ENCODE data around the gene B4GALT5.
A peak's percentile ranks its signal among the peaks of the same experiment; 100 is the strongest.
"Not testable (repeated sequence)": the region's sequence is repeated elsewhere in the genome, so short reads cannot be mapped to it uniquely, and the experiment has no call there.

B4GALT5 gene

GRCh38 chr20:49724408-49725223 is 10.9 kb upstream of the B4GALT5 start:
- TF ChIP-seq CTCF (conservative IDR thresholded peaks at IDR 0.05; ENCODE audit: low read depth), result no peak
- no peak overlapping the region for H3K27ac ChIP-seq
- ChIA-PET CTCF (interaction anchor here (0.5 to 0.8 kb wide), 3 partner anchors 15 to 164 kb away, joined by 3 to 5 read pairs (median 3); no protein-coding TSS in a partner anchor), POLR2A (ENCODE audit: low non-redundant PET) (interaction anchor here (0.7 kb wide), 1 partner anchor 21 kb away, joined by 3 read pairs; no protein-coding TSS in a partner anchor)
- no peak for DNase-seq (ENCODE audit: low spot score)

- H3K27ac ChIP-seq; DNase-seq (ENCODE audit: low spot score); POLR2A ChIA-PET (ENCODE audit: low non-redundant PET): not testable (repeated sequence)
- CTCF ChIA-PET, result interaction anchor here (0.6 to 1.0 kb wide), 3 partner anchors 10 to 113 kb away, joined by 3 to 4 read pairs (median 4); partner anchors contain the start of gene B4GALT5
These were observed 10.1 kb upstream of the B4GALT5 start for GRCh38 chr20:49723758-49724157.

GRCh38 chr20:49721326-49721725 is 7.6 kb upstream of the B4GALT5 start:
- POLR2A ChIA-PET (ENCODE audit: low non-redundant PET); DNase-seq (ENCODE audit: low spot score); H3K27ac ChIP-seq: not testable (repeated sequence)
- CTCF ChIA-PET, result interaction anchor here (0.6 to 1.1 kb wide), 4 partner anchors 8 to 152 kb away, joined by 3 to 4 read pairs (median 4); no protein-coding TSS in a partner anchor

GRCh38 chr20:49715466-49715865 is 1.8 kb upstream of the B4GALT5 start:
- no peak overlapping the region for H3K27ac ChIP-seq
- no peak for TF ChIP-seq CTCF (conservative IDR thresholded peaks at IDR 0.05; ENCODE audit: low read depth)
- DNase-seq (ENCODE audit: low spot score), result no peak
- POLR2A ChIA-PET (ENCODE audit: low non-redundant PET), result no interaction called here
- CTCF ChIA-PET, result interaction anchor here (0.6 to 1.5 kb wide), 2 partner anchors 82 to 105 kb away, joined by 3 read pairs; no protein-coding TSS in a partner anchor

GRCh38 chr20:49712996-49713752 is 504 bp downstream of the B4GALT5 start:
- TF ChIP-seq CTCF (conservative IDR thresholded peaks at IDR 0.05; ENCODE audit: low read depth), result no peak
- CTCF ChIA-PET, result interaction anchor here (0.5 to 1.0 kb wide), 8 partner anchors 9 to 231 kb away, joined by 3 to 5 read pairs (median 3); no protein-coding TSS in a partner anchor
- DNase-seq (ENCODE audit: low spot score), result peak; percentile 57
- POLR2A ChIA-PET (ENCODE audit: low non-redundant PET), result no interaction called here
- H3K27ac ChIP-seq, result peak overlapping the region; percentile 87

GRCh38 chr20:49712646-49712995 is 1.1 kb downstream of the B4GALT5 start:
- CTCF ChIA-PET, result interaction anchor here (0.6 to 1.0 kb wide), 3 partner anchors 9 to 134 kb away, joined by 3 to 4 read pairs (median 3); no protein-coding TSS in a partner anchor
- POLR2A ChIA-PET (ENCODE audit: low non-redundant PET), result no interaction called here
- TF ChIP-seq CTCF (conservative IDR thresholded peaks at IDR 0.05; ENCODE audit: low read depth), result no peak
- peak overlapping the region; percentile 87 for H3K27ac ChIP-seq
- no peak for DNase-seq (ENCODE audit: low spot score)

GRCh38 chr20:49712118-49712517 is 1.6 kb downstream of the B4GALT5 start:
- no peak for DNase-seq (ENCODE audit: low spot score)
- CTCF ChIA-PET, result interaction anchor here (0.6 kb wide), 1 partner anchor 135 kb away, joined by 3 read pairs; no protein-coding TSS in a partner anchor
- TF ChIP-seq CTCF (conservative IDR thresholded peaks at IDR 0.05; ENCODE audit: low read depth), result no peak
- POLR2A ChIA-PET (ENCODE audit: low non-redundant PET), result no interaction called here
- H3K27ac ChIP-seq, result no peak overlapping the region

All from RWPE1 (cell line).